MM.1S (cell line): ENCODE measurements around the gene RAB14.

Experiments
- DNase-seq: peaks from one replicate; pipeline ENCODE4 v3.0.0-alpha.2; 2015
- H2AFZ ChIP-seq: fragments of 300-600 bp; sonication (generic); 2 replicates; pipeline ENCODE4 v1.6.0; 2016; ENCODE audit warnings: antibody characterized with exemption, low read length
- H3F3A ChIP-seq: fragments of 300-600 bp; sonication (generic); 2 replicates; pipeline ENCODE4 v1.6.1; 2016; ENCODE audit warnings: mild to moderate bottlenecking, antibody characterized with exemption, low read length, moderate library complexity, mixed read lengths; ENCODE audit not compliant: insufficient read depth
- H3K27ac ChIP-seq: fragments of 300-600 bp; sonication (generic); 2 replicates; pipeline ENCODE4 v1.5.1; 2016; ENCODE audit warnings: mild to moderate bottlenecking, low read length
- H3K27me3 ChIP-seq: fragments of 300-600 bp; sonication (generic); replicated peaks from 2 replicates; pipeline ENCODE4 v1.6.0; 2016; ENCODE audit warnings: low read length; ENCODE audit not compliant: insufficient read depth
- H3K36me3 ChIP-seq: fragments of 300-600 bp; sonication (generic); replicated peaks from 2 replicates; pipeline ENCODE4 v1.6.1; 2016; ENCODE audit warnings: mild to moderate bottlenecking, low read length, mixed read lengths; ENCODE audit not compliant: insufficient read depth
- H3K4me1 ChIP-seq: fragments of 300-600 bp; sonication (generic); 2 replicates; pipeline ENCODE4 v1.6.1; 2016; ENCODE audit warnings: low read length, mixed read lengths
- H3K4me2 ChIP-seq: fragments of 300-600 bp; sonication (generic); 2 replicates; pipeline ENCODE4 v1.6.0; 2016; ENCODE audit warnings: low read depth, low read length
- H3K4me3 ChIP-seq: fragments of 300-600 bp; sonication (generic); 2 replicates; pipeline ENCODE4 v1.5.1; 2016; ENCODE audit warnings: low read length, mixed read lengths
- H3K79me2 ChIP-seq: fragments of 300-600 bp; sonication (generic); 2 replicates; pipeline ENCODE4 v1.6.1; 2016; ENCODE audit warnings: mixed run types, low read length, mixed read lengths
- H3K9ac ChIP-seq: fragments of 300-600 bp; sonication (generic); 2 replicates; pipeline ENCODE4 v1.6.1; 2016; ENCODE audit warnings: low read length, mixed read lengths
- H3K9me2 ChIP-seq: fragments of 300-600 bp; sonication (generic); replicated peaks from 2 replicates; pipeline ENCODE4 v1.6.1; 2016; ENCODE audit warnings: mild to moderate bottlenecking, low read length, mixed read lengths; ENCODE audit not compliant: insufficient read depth
- H3K9me3 ChIP-seq: fragments of 300-600 bp; sonication (generic); replicated peaks from 2 replicates; pipeline ENCODE4 v1.6.1; 2016; ENCODE audit warnings: mild to moderate bottlenecking, low read length, mixed read lengths; ENCODE audit not compliant: insufficient read depth
- H4K20me1 ChIP-seq: fragments of 300-600 bp; sonication (generic); 2 replicates; pipeline ENCODE4 v1.6.1; 2016; ENCODE audit warnings: mild to moderate bottlenecking, low read length, moderate library complexity, mixed read lengths; ENCODE audit not compliant: insufficient read depth
- CTCF ChIP-seq: fragments of 300-600 bp; sonication (generic); IDR thresholded peaks from 2 replicates; pipeline ENCODE4 v1.5.1; 2016; ENCODE audit warnings: antibody characterized with exemption, low read length, mixed read lengths
- EZH2 ChIP-seq: fragments of 300-600 bp; sonication (generic); optimal IDR thresholded peaks from 2 replicates; pipeline ENCODE3; 2017; ENCODE audit warnings: low read depth, mild to moderate bottlenecking, antibody characterized with exemption, low read length, mixed read lengths
- EZH2phosphoT487 ChIP-seq: fragments of 300-600 bp; sonication (generic); IDR thresholded peaks from 2 replicates; pipeline ENCODE4 v1.6.1; 2018; ENCODE audit warnings: antibody characterized with exemption, low read length

RAB14 gene

GRCh38 chr9:121154782-121155181, 46.9 kb downstream of the RAB14 start:
- Histone ChIP-seq H3K36me3 (peaks cover 18% of the 10 kb centered on the region), H3K27ac (no peak overlapping the region)
- TF ChIP-seq CTCF (no peak), EZH2phosphoT487 (no peak), EZH2 (no peak)

GRCh38 chr9:121153642-121154041, 48.0 kb downstream of the RAB14 start:
- no peak overlapping the region for H3K27ac ChIP-seq
- TF ChIP-seq EZH2 (no peak), EZH2phosphoT487 (no peak), CTCF (no peak)
- no peak overlapping the region for H3K9ac ChIP-seq
- no peaks in the 10 kb centered on the region for H4K20me1 ChIP-seq
- no peaks in the 10 kb centered on the region for H3K9me2 ChIP-seq
- DNase-seq: no peak
- H3K36me3 ChIP-seq: peaks cover 19% of the 10 kb centered on the region
- peaks cover 13% of the 10 kb centered on the region; the same call in 1 of the 2 replicates for H3F3A ChIP-seq
- no peak overlapping the region for H2AFZ ChIP-seq
- H3K4me1 ChIP-seq: peaks cover 22% of the 10 kb centered on the region
- no peak overlapping the region for H3K4me2 ChIP-seq
- H3K4me3 ChIP-seq: no peak overlapping the region
- no peaks in the 10 kb centered on the region for H3K27me3 ChIP-seq
- H3K79me2 ChIP-seq: no peaks in the 10 kb centered on the region
- H3K9me3 ChIP-seq: no peaks in the 10 kb centered on the region

More at GRCh38 chr9:121154782-121155181, 46.9 kb downstream of the RAB14 start:
- Histone ChIP-seq H2AFZ (no peak overlapping the region), H4K20me1 (no peaks in the 10 kb centered on the region), H3K79me2 (no peaks in the 10 kb centered on the region), H3K27me3 (no peaks in the 10 kb centered on the region), H3K9me3 (no peaks in the 10 kb centered on the region), H3F3A (peaks cover 13% of the 10 kb centered on the region; the same call in 1 of the 2 replicates), H3K9ac (no peak overlapping the region), H3K9me2 (no peaks in the 10 kb centered on the region), H3K4me1 (peaks cover 22% of the 10 kb centered on the region), H3K4me2 (no peak overlapping the region), H3K4me3 (no peak overlapping the region)
- peak; percentile 37 for DNase-seq

GRCh38 chr9:121150188-121150587, 51.5 kb downstream of the RAB14 start:
- no peak overlapping the region for H2AFZ ChIP-seq
- no peak overlapping the region for H3K27ac ChIP-seq
- peaks cover 12% of the 10 kb centered on the region for H3K4me1 ChIP-seq
- H3K4me3 ChIP-seq: no peak overlapping the region
- H3K27me3 ChIP-seq: no peaks in the 10 kb centered on the region
- no peaks in the 10 kb centered on the region for H3K9me2 ChIP-seq
- DNase-seq: no peak
- 0 out of 2 replicates have a peak, but pooled peaks cover 7% of the 10 kb centered on the region for H3F3A ChIP-seq
- H3K9ac ChIP-seq: no peak overlapping the region
- H3K9me3 ChIP-seq: no peaks in the 10 kb centered on the region
- no peaks in the 10 kb centered on the region for H4K20me1 ChIP-seq
- H3K79me2 ChIP-seq: no peaks in the 10 kb centered on the region
- no peak overlapping the region for H3K4me2 ChIP-seq
- H3K36me3 ChIP-seq: 0 out of 2 replicates have a peak, but pooled peaks cover 8% of the 10 kb centered on the region
- TF ChIP-seq EZH2phosphoT487 (no peak), EZH2 (no peak), CTCF (no peak)
